Measurements from ENCODE around the gene CEP70. TPM values are rescaled to one million over a fixed set of nuclear protein-coding genes. Genes with fewer than 3 reads are reported as not detected.

CEP70 gene
- total and polyA plus RNA-seq, 2 donors (not counting 1 experiment from before 2014, with no cell fraction given) = 1.00 to 9.6 TPM

GRCh38 chr3:138615462-138615861 is 21.4 kb upstream of the CEP70 start:
- no peaks in the 10 kb centered on the region for H3K9me3 ChIP-seq (ENCODE audit: control extremely low read depth in 1 of 3, control insufficient read depth in 2 of 3, insufficient read depth in 1 of 3, low read length in 2 of 3)
- no peak overlapping the region for H3K27ac Mint-ChIP-seq
- H4K20me1 ChIP-seq (ENCODE audit: control insufficient read depth, insufficient read depth, low read length, poor library complexity, severe bottlenecking) = no peaks in the 10 kb centered on the region
- ChIA-PET POLR2A (no interaction called here), CTCF (interaction anchor here (1.0 to 1.3 kb wide), 2 partner anchors 11 to 300 kb away, joined by 3 read pairs; no protein-coding TSS in a partner anchor)
- ATAC-seq (ENCODE audit: low read depth) (no peak), DNase-seq (no peak)
- H3K4me3 ChIP-seq (ENCODE audit: control extremely low read depth in 1 of 5, extremely low read depth in 1 of 5, insufficient read depth in 1 of 5, low read depth in 2 of 5, low read length in 4 of 5) = no peak overlapping the region
- no peak overlapping the region for H2AFZ ChIP-seq (ENCODE audit: insufficient read depth, low read depth, low read length, poor library complexity, severe bottlenecking)
- no peaks in the 10 kb centered on the region for H3K4me1 ChIP-seq (ENCODE audit: control insufficient read depth in 2 of 2, insufficient read depth in 2 of 2, low read length in 2 of 2)
- H3K79me2 ChIP-seq (ENCODE audit: control insufficient read depth, insufficient read depth, low read length) = peaks cover 45% of the 10 kb centered on the region
- H3K9ac ChIP-seq (ENCODE audit: low read length) = no peak overlapping the region
- H3K27me3 ChIP-seq (replicated peaks in 1 of 4; ENCODE audit: control extremely low read depth in 1 of 4, control insufficient read depth in 3 of 4, insufficient read depth in 4 of 4, low read length in 3 of 4) = no peaks in the 10 kb centered on the region
- 80% methylated on average over 1 of the region's 1 CpG for WGBS (ENCODE audit: insufficient coverage)
- no peak overlapping the region for H3K4me3 Mint-ChIP-seq
- H3K27me3 Mint-ChIP-seq = no peaks in the 10 kb centered on the region
- H3K27ac ChIP-seq (ENCODE audit: low read length in 2 of 2) = no peak overlapping the region
- TF ChIP-seq EZH2 (IDR thresholded peaks at IDR 0.05; ENCODE audit: borderline replicate concordance, insufficient read depth, low read depth, low read length, poor library complexity, severe bottlenecking) (no peak), CTCF (IDR thresholded peaks at IDR 0.05) (no peak)
- intact Hi-C loops (cut with micrococcal nuclease) = loop anchor here (10.0 kb wide), 1 partner anchor 69 kb away; no protein-coding TSS in a partner anchor
- H3K36me3 ChIP-seq (replicated peaks in 1 of 2; ENCODE audit: control extremely low read depth in 1 of 2, control insufficient read depth in 1 of 2, extremely low read depth in 1 of 2, insufficient read depth in 2 of 2, low read length in 1 of 2) = no peaks in the 10 kb centered on the region
- H3K4me1 Mint-ChIP-seq = no peaks in the 10 kb centered on the region
- H3K4me2 ChIP-seq (replicated peaks; ENCODE audit: low read depth, low read length, poor library complexity, severe bottlenecking) = no peak overlapping the region
- no peaks in the 10 kb centered on the region for H3K9me3 Mint-ChIP-seq (ENCODE audit: insufficient read depth)

GRCh38 chr3:138609898-138610266 is 15.8 kb upstream of the CEP70 start:
- POLR2A ChIA-PET = interaction anchor here (0.6 to 2.0 kb wide), 4 partner anchors 16 to 303 kb away, joined by 3 to 19 read pairs (median 3); partner anchors contain the start of gene CEP70
- Mint-ChIP-seq H3K27ac (peak overlapping the region; percentile 93), H3K4me3 (peak overlapping the region; percentile 87), H3K9me3 (ENCODE audit: insufficient read depth) (no peaks in the 10 kb centered on the region), H3K27me3 (no peaks in the 10 kb centered on the region), H3K4me1 (peaks cover 15% of the 10 kb centered on the region)
- H3K4me1 ChIP-seq (ENCODE audit: control insufficient read depth in 2 of 2, insufficient read depth in 2 of 2, low read length in 2 of 2) = peaks cover 12 to 14% of the 10 kb centered on the region in 2 donors
- WGBS (ENCODE audit: insufficient coverage) = 14% methylated on average over 1 of the region's 6 CpGs
- H3K9ac ChIP-seq (ENCODE audit: low read length) = peak overlapping the region; percentile 88
- no peak for DNase-seq
- H3K79me2 ChIP-seq (ENCODE audit: control insufficient read depth, insufficient read depth, low read length) = peaks cover 20% of the 10 kb centered on the region
- no peaks in the 10 kb centered on the region for H3K36me3 ChIP-seq (replicated peaks in 1 of 2; ENCODE audit: control extremely low read depth in 1 of 2, control insufficient read depth in 1 of 2, extremely low read depth in 1 of 2, insufficient read depth in 2 of 2, low read length in 1 of 2)
- H2AFZ ChIP-seq (ENCODE audit: insufficient read depth, low read depth, low read length, poor library complexity, severe bottlenecking) = peak overlapping the region; percentile 91
- CTCF ChIA-PET = interaction anchor here (1.1 to 5.0 kb wide), 3 partner anchors 15 to 326 kb away, joined by 3 to 31 read pairs (median 11); partner anchors contain the start of gene CEP70
- no peaks in the 10 kb centered on the region for H4K20me1 ChIP-seq (ENCODE audit: control insufficient read depth, insufficient read depth, low read length, poor library complexity, severe bottlenecking)
- intact Hi-C loops (cut with micrococcal nuclease) = loop anchor here (1.0 to 10.0 kb wide), 4 partner anchors 16 to 735 kb away; partner anchors contain the start of genes CEP70, MRPS22 and PIK3CB
- H3K4me3 ChIP-seq (ENCODE audit: control extremely low read depth in 1 of 5, extremely low read depth in 1 of 5, insufficient read depth in 1 of 5, low read depth in 2 of 5, low read length in 4 of 5) = peak overlapping the region in 2 of 5 experiments; percentile 62 to 71
- TF ChIP-seq CTCF (IDR thresholded peaks at IDR 0.05) = no peak
- H3K4me2 ChIP-seq (replicated peaks; ENCODE audit: low read depth, low read length, poor library complexity, severe bottlenecking) = peak overlapping the region; percentile 93
- peak overlapping the region in 1 of 2 donors; percentile 84 for H3K27ac ChIP-seq (ENCODE audit: low read length in 2 of 2)
- no peak for ATAC-seq (ENCODE audit: low read depth)
- peaks cover 0 to 4% (median 0%) of the 10 kb centered on the region in 3 donors for H3K9me3 ChIP-seq (ENCODE audit: control extremely low read depth in 1 of 3, control insufficient read depth in 2 of 3, insufficient read depth in 1 of 3, low read length in 2 of 3)
- no peaks in the 10 kb centered on the region for H3K27me3 ChIP-seq (replicated peaks in 1 of 4; ENCODE audit: control extremely low read depth in 1 of 4, control insufficient read depth in 3 of 4, insufficient read depth in 4 of 4, low read length in 3 of 4)

Measured in B cell (primary cell).